ENCODE measurements around the gene TWNK. TPM values are rescaled to one million over a fixed set of nuclear protein-coding genes. Genes with fewer than 3 reads are reported as not detected.

The TWNK gene
- total and polyA plus RNA-seq, 2 experiments from 2014 or later, result 12.2 to 29.4 TPM

- peaks cover 45% of the 10 kb centered on the region for H3K36me3 ChIP-seq (ENCODE audit: insufficient read depth)
- no peak overlapping the region for H3K27ac Mint-ChIP-seq
These were observed 38.4 kb upstream of the TWNK start for GRCh38 chr10:100948916-100949315.

More at GRCh38 chr10:100948916-100949315, 38.4 kb upstream of the TWNK start:
- TF ChIP-seq JUNB (IDR thresholded peaks at IDR 0.05; ENCODE audit: unreplicated experiment) (no peak), CTCF (conservative IDR thresholded peaks at IDR 0.05; ENCODE audit: low read depth in 2 of 2) (no peak), EZH2phosphoT487 (IDR thresholded peaks at IDR 0.05; ENCODE audit: unreplicated experiment) (no peak), POLR2AphosphoS5 (IDR thresholded peaks at IDR 0.05; ENCODE audit: low read depth) (no peak), ZNF114 (CRISPR knock-in tag; IDR thresholded peaks at IDR 0.05) (no peak), ZNF462 (CRISPR knock-in tag; IDR thresholded peaks at IDR 0.05) (no peak)
- Histone ChIP-seq H4K20me1 (replicated peaks; ENCODE audit: insufficient read depth) (peaks cover 4% of the 10 kb centered on the region; the same call in 1 of the 2 replicates), H3K4me3 (no peak overlapping the region), H3K4me2 (no peak overlapping the region), H3K27me3 (ENCODE audit: insufficient read depth) (no peaks in the 10 kb centered on the region), H2AFZ (no peak overlapping the region), H3K27ac (ENCODE audit: low read depth) (no peak overlapping the region), H3F3A (replicated peaks; ENCODE audit: low read depth) (no peaks in the 10 kb centered on the region), H3K79me2 (replicated peaks; ENCODE audit: insufficient read depth) (no peaks in the 10 kb centered on the region), H3K9me2 (ENCODE audit: insufficient read depth) (no peaks in the 10 kb centered on the region), H3K4me1 (ENCODE audit: insufficient read depth) (no peaks in the 10 kb centered on the region)
- Mint-ChIP-seq H3K9me3 (no peaks in the 10 kb centered on the region), H3K4me3 (no peak overlapping the region), H3K27me3 (ENCODE audit: insufficient read depth, low read depth, poor library complexity) (no peaks in the 10 kb centered on the region), H3K36me3 (ENCODE audit: low read depth) (peaks cover 47% of the 10 kb centered on the region; the same call in 2 of the 3 replicates), H3K4me1 (no peaks in the 10 kb centered on the region)
- DNase-seq (ENCODE audit: low spot score) (no peak), ATAC-seq (no peak)

Measured in GM23338 (cell line).